Calu3 (cell line): ENCODE measurements around the gene FOXN3. TPM values are rescaled to one million over a fixed set of nuclear protein-coding genes. Genes with fewer than 3 reads are reported as not detected.

Source experiments
- BruUV-seq: library from RNA; stranded (reverse); fragments of 400-500 nt; replicated peaks from 2 replicates; lab custom pipeline; 2021; lab: Mats Ljungman, UMichigan
- CTCF ChIA-PET: fragments of 300-600 bp; sonication (Branson Sonifier 250); formaldehyde crosslinking; loops from one replicate; lab custom pipeline; 2022; ENCODE audit warnings: antibody characterized with exemption; lab: Charles Lee
- DNase-seq: peaks from one replicate; pipeline ENCODE4 v3.0.0; 2022
- H3K27ac Mint-ChIP-seq: one replicate; pipeline ENCODE4 v1.8.0; 2022; ENCODE audit warnings: mixed read lengths; ENCODE audit not compliant: unreplicated experiment
- H3K27me3 Mint-ChIP-seq: one replicate; pipeline ENCODE4 v1.8.0; 2022; ENCODE audit warnings: mixed read lengths; ENCODE audit not compliant: unreplicated experiment
- H3K36me3 Mint-ChIP-seq: one replicate; pipeline ENCODE4 v1.8.0; 2022; ENCODE audit warnings: mild to moderate bottlenecking, moderate library complexity, mixed read lengths; ENCODE audit not compliant: insufficient read depth, unreplicated experiment
- H3K4me1 Mint-ChIP-seq: one replicate; pipeline ENCODE4 v1.8.0; 2022; ENCODE audit warnings: mild to moderate bottlenecking, low read depth, mixed read lengths; ENCODE audit not compliant: unreplicated experiment
- H3K4me3 Mint-ChIP-seq: one replicate; pipeline ENCODE4 v1.8.0; 2022; ENCODE audit warnings: mild to moderate bottlenecking, low read depth, moderate library complexity, mixed read lengths; ENCODE audit not compliant: unreplicated experiment
- H3K9me3 Mint-ChIP-seq: one replicate; pipeline ENCODE4 v1.8.0; 2022; ENCODE audit warnings: low read depth, mixed read lengths; ENCODE audit not compliant: unreplicated experiment
- CTCF ChIP-seq: fragments of 200-600 bp; IDR thresholded peaks from one replicate; pipeline ENCODE4 v1.8.0; 2022; ENCODE audit warnings: antibody characterized with exemption; ENCODE audit not compliant: unreplicated experiment
- intact Hi-C: fragments of 100-400 bp; cut with micrococcal nuclease; formaldehyde crosslinking; loops from one replicate; pipeline ENCODE4 v1.10.0; 2022; ENCODE audit not compliant: unreplicated experiment
- total RNA-seq: library from RNA; stranded (reverse); gene quantifications from 2 replicates; pipeline ENCODE4 v1.2.3, GENCODE V29; 2022

FOXN3 gene
- total RNA-seq, 1 experiment from 2014 or later: 11.8 TPM

DNA sequence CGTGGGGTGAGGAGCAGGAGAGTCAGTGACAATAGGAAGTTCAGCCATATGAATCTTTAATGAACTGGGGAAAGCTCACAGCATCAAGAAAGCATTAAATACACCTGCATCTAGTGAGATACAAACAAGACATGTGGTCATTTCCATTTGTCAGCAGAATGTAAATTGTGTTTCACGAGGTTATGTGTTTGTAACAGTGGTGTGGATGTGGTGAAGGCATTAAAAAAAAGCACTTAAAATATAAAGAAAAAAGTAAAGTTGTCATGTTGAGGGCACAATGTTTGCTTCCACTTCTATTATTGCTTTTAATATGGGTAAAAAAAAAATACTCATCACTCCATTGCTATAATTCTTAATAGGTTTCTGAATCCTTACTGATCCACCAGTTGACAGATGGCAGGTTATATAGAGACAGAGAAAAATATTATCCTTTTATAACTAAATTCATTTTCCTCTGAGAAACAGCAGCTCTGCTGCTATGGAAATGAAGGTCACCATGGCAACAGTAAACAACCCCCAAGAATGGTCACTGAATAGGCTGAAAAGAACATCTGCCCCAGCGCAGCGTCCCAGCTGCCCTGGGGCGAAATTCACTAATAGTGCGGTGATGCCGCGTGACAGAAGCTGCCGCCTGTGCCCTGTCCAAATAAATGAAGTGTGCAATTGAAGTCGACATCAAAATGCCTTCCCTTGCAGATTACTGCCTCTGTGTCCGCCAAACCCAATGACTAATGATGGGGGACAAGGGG is 226.1 kb downstream of the FOXN3 start:
- Mint-ChIP-seq H3K9me3 (no peaks in the 10 kb centered on the region), H3K4me3 (no peak overlapping the region), H3K4me1 (no peaks in the 10 kb centered on the region), H3K36me3 (no peaks in the 10 kb centered on the region), H3K27me3 (no peaks in the 10 kb centered on the region), H3K27ac (no peak overlapping the region)
- CTCF ChIA-PET: no interaction called here
- intact Hi-C loops: no loop called here
- BruUV-seq: no TSS peak
- TF ChIP-seq CTCF: no peak
- DNase-seq: no peak

DNA sequence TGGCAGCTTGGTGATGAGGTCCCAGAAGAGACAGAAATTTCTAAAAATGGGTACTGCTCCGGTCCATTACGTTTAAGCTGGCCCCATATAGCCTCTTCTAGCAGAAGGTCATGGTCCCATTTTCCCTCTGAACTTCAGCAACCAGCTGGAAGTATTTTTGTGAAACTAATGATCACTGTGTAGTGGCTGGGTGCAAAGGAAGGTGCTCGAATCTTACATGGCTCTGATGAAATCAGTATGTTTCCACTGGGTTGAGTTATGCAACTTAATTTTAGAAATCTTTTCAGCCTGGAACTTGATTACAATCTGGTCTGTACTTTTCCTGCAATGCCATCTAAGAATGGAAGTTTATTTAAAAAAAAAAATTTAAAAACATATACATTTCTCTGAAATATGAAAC is 228.5 kb downstream of the FOXN3 start:
- no peak for TF ChIP-seq CTCF
- no peak for DNase-seq
- Mint-ChIP-seq H3K27ac (no peak overlapping the region), H3K27me3 (no peaks in the 10 kb centered on the region), H3K4me3 (no peak overlapping the region), H3K9me3 (no peaks in the 10 kb centered on the region), H3K36me3 (no peaks in the 10 kb centered on the region), H3K4me1 (no peaks in the 10 kb centered on the region)
- intact Hi-C loops: no loop called here
- CTCF ChIA-PET: interaction anchor here (0.6 kb wide), 1 partner anchor 27 kb away, joined by 3 read pairs; no protein-coding TSS in a partner anchor
- no TSS peak for BruUV-seq

GRCh38 chr14:89187501-89187900 is 229.5 kb downstream of the FOXN3 start:
- Mint-ChIP-seq H3K27me3 (no peaks in the 10 kb centered on the region), H3K4me1 (no peaks in the 10 kb centered on the region), H3K4me3 (no peak overlapping the region), H3K36me3 (no peaks in the 10 kb centered on the region), H3K9me3 (no peaks in the 10 kb centered on the region), H3K27ac (no peak overlapping the region)
- DNase-seq: no peak
- intact Hi-C loops: no loop called here
- CTCF ChIA-PET: no interaction called here
- no peak for TF ChIP-seq CTCF
- BruUV-seq: no TSS peak

DNA sequence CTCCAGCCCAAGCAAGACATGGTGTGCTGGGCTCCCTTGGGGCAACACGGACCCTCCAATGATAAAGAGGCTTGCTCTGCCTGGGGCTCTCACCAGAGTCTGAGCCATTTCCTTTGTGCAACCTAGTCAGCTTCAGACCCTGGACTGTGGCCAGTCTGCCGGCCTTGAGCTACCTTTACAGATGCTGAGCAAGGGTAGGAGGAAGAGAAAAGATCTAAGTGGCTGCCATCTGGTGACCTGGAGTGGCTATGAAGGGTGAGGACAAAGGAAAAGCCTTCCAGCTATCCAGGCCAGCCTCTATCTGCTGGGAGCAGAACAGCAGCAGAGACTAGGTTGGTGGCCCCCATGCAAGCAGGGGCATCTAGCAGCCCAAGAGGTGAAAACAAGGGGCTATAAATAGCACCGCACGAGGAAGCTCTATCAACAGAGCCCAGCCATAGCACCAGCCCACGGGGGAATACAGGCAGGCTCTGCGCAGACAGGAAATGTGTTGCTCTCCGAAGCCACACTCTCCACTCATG is 230.1 kb downstream of the FOXN3 start:
- intact Hi-C loops: no loop called here
- no peak for DNase-seq
- no TSS peak for BruUV-seq
- CTCF ChIA-PET: interaction anchor here (0.6 kb wide), 1 partner anchor 536 kb away, joined by 6 read pairs; no protein-coding TSS in a partner anchor
- Mint-ChIP-seq H3K4me1 (no peaks in the 10 kb centered on the region), H3K4me3 (no peak overlapping the region), H3K27ac (no peak overlapping the region), H3K27me3 (no peaks in the 10 kb centered on the region), H3K36me3 (no peaks in the 10 kb centered on the region), H3K9me3 (no peaks in the 10 kb centered on the region)
- TF ChIP-seq CTCF: no peak
